ENCODE results near the gene EFNB1.

EFNB1 gene

DNA sequence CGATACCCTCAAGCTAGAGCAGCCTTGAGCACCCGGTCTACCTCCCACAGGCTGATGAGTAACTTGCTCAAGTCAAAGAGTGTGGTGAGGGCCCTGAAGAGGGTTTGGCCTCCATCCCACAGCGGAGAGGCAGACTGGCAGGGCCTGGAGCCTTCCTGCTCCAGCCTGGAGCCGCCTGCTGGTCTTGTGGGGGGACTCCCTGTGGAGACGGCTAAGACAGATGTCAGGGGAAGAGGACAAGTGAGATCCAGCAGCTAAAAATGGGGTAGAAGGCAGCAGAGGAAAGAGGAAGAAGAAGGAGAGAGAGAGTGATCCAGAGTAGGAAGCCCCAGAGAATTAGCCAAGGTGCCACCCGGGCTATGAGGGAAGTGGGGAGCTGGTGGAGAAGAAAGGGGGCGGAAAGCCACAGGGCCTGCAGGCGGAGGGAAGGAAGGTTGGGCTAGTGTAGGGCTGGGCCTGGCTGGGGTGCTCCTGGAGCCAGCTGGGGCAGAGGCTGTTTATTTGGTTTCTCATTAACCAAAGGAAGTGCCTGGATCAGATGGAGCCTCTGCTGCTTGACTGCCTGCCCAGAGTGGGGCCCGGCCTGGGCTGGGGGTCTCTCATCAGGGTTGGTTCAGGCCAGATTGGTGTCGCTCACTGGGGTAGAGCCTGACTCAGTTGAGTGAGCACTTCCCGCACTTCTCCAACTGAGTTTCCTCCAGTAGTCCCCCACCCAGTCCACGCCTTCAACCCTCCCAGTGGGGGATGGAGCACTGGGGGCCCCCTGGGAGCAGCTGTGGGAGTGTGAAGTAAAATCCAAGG is 14.2 kb downstream of the EFNB1 start:
- no peak for DNase-seq

DNA sequence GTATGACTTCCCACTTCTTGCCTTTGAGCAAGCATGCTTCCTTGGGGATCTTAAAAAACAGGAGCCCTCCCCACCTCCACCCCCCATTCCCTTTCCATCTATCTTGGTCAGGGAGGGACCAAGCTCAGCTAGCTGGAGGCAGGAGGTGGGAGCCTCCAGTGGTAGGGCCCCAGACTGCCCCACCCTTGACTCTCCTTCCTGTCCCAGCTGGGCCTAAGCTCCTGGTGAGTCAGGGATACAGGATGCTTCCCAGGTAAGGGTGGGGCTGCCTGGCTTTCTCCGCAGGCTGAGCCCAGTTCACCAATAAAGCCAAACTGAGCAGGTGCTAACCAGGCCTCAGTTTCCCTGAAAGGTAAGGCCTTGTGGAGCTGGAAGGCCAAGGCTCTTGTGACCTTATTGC is 15.2 kb downstream of the EFNB1 start:
- no peak for DNase-seq

DNA sequence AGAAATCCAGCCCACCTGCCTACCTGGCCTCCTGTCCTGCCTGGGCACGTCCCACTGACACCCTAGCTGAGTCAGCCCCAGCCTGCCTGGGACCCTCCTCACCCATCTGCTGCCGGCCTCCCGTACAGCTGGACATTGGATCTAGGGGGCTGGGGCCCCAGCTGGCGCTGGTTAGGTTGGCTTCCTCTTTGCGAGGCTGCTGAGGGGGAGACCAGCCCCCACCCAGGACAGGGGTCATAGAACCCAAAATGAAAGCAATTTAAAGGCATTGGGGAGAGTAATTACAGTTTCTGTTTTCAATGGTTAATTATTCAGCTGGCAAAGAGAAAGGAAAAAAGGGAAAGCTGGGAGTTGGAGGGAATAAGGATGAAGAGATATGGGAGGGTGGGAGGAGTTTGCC is 15.8 kb downstream of the EFNB1 start:
- no peak for DNase-seq

DNA sequence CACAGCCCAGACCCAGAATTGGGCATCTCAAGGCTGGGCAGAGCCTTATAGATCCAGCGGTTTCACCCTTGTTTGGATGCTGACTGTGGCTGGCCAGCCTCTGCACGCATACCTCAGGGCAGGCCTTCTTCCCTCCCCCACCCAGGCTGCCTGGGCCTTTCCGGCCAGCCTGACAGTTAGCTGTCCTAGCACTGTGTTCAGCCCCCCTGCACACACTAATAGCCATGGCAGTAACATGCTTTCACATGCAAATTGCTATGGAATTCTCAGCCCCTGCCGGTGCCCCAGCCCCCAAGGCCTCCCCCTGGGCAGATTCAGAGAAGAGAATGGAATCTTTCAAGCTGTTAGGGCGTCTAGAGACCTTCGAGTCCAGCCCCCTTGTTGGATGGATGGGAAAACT is 17.7 kb downstream of the EFNB1 start:
- no peak for DNase-seq

DNA sequence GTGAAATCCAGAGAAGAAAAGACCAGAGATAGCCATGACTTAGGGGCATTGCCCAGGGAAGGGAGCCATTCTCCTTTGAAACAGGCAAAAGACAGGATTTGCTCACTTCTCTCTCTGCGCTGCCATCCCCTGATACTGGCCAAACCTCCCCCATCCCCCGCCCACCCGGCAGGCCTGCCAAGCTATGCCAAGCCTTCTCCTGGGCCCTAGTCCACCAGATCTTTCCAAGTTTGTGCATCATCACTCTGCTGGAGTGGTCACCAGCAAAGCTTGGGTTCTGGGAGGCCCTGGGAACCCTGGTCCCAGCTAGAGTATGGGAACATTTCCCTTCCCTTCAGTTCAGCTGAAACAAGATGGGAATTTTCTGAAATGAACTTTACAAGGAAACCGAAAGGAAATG is 18.4 kb downstream of the EFNB1 start:
- no peak for DNase-seq

DNA sequence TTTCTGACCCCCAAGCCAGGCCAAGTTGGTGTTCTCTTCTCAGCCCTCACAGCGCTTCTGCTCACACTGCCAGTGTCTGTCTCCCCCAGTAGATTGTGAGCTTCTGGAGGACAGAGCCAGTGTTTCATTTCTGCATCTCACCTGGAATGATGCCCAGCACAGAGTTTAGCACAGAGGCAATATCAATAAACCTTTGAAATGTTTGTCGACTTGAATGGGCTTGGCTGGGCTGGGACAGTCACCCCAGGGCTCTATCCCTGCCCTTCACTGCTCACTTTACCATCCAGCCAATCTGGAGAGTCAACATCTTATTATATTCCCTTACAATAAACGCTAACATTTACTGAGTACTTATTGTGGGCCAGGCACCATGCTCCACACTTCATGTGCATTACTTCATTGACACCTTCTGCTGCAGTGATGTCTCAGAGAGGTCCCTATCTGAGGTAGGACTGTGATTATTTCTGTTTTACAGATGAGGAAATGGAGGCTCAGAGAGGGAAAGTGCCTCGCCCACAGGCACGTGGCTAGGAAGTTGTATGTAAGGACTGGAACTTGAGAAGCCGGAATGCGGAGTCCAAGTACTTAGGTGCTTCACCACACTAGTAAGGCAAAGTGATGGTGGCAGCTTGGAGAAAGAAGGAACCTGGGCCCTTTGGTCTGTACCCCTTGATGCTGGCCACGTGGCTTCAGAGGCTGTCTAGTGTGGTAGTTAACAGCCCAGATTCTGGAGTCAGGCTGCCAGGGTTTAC is 19.5 kb downstream of the EFNB1 start:
- DNase-seq = no peak

DNA sequence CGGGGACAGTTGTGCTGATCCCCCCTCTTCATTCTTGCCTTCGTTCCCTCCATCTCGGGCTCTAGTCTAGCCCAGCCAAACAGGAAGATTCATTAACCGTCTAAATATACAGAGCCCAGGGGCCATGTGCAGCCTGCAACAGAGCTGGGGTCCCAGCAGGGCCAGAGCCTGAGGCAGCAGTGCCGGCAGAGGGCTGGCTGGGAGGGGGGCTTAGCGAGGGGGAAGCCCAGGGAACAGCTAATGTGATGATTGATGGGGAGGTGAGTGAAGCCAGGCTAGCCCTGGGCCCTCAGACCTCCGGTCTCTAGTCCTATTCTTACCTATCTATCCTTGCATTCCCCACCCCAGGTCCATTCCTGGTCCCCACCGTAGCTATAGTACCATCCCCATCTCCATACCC is 22.3 kb downstream of the EFNB1 start:
- no peak for DNase-seq

DNA sequence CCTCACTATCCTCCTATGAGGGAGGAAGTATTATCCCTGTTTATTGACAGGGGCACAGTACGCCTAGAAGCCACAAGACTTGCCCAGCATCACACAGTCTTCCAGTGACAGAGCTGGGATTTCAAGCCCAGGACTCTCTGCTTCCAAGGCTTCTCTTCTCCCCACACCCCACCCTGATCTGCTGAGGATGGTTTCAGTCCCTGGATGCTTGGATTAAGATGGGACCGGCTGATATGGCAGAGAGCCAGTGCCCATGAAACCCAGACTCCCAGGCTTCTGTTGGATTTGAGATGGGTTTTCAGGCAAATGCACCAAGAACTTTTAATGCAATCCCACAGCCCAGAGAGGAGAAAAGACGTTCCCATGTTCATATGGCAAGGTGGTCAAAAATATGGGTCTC is 23.2 kb downstream of the EFNB1 start:
- DNase-seq = no peak

DNA sequence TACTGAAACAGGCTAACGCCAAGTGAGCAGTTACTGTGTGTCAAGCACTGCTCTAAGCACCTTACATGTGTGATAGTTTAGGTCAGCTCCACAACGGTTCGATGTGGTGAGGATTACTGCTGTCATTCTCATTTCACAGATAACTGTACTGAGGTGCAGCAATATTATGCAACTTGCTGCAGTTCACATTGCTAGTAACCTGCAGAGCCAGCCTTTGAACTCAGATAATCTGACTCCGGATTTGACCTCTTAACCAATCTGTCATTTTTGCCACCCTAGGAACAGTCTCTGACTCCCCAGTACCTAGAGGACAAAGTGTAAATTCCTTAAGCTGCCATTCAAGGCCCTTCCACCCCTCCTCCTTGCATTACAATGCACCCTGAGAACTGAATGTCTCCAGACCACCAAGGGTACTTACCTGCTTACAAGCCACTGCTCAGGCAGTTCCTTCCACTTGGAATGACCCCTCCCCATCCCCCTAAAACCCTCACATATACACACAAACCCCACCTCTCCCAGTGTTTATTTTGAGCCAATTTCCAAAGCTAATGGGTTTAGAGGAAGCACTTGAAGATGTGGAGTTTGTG is 24.9 kb downstream of the EFNB1 start:
- no peak for DNase-seq

DNA sequence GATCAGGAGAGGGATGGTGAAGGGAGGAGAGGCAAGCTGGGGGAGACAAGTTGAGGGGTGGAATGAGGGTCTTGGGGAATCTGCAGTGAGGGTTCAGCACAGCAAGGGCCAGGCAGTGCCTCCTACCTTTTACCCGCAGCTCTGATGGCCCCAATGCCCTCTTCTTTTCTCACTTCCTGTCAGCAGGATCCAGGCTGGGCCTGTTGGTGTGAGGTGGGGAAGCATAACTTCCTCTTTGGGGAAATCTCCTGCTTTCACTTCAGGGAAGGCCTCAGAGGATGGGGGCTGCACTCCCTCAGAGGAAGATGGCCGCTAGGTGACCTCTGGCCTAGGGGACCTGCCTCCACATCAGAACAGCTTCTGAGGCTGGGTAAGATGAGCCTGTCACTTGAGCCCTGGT is 36.5 kb downstream of the EFNB1 start:
- DNase-seq = no peak

DNA sequence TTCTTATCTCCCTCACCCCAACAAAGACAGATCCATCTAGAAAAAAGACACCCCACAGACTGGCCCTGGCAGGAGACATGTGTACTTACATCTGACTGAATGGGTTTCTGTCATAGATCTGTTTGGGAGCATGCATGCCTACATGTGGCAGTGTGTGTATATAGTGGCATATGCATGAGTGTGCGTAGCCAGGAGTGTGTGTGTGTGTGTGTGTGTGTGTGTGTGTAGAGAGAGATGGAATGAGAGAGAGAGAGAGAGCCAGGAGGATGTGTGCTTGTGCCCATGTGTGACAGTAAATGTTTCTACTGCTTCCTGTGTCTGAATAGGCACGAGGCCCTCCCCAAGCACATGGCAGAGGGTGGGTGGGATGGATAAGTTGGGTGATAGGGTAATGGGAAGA is 37.1 kb downstream of the EFNB1 start:
- DNase-seq = no peak

DNA sequence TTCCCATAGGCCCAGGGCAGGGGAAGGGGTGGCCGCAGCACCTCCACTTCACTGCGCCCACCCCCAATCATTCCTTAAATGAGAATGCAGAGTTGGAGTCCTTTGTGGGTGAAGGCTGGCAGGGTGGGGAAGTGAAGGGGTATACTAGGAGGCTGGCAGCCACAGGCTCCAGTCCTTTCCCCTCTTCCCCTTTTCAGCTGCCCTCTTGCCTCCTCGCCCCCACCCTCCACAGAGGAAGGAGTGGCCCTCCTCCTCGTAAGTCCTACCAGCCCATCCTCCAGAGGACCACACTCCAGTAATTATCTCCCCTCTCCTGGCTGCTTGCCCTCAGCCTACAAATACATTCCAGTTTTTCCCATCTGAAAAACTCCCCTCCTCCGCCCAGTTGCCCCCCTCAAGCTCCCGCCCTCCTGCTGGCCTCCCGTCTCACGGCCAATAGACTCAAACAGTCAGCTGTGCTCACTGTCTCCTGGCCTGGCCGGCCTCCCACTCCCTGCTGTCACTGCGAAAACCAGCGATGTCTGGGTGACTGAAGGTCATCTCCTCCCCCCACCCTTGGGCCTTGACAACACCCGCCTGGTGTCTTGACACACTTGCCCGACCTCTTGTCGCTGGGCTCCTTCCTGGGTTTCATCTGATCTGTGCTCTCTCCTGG is 38.8 kb downstream of the EFNB1 start:
- peak in 2 of 56 donors; percentile 2 for DNase-seq

DNA sequence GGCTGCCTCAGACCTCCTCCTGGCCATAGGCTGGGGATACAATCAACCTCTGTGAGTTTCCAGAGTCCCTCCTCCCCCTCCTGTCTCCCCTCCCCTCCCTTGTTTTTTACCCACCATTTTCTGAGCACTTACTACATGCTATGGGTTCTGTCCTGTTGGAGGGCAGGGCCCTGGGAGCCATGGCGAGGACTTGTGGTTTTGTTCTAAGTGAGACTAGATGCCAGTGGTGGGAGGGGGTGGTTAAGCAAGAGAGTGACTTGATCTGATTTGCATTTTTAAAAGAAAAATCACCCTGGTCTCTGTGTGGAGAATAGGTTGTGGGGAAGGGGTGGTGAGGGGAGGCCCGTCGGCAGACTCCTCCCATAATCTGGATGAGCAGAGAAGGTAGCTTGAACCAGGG is 39.5 kb downstream of the EFNB1 start:
- DNase-seq = no peak

DNA sequence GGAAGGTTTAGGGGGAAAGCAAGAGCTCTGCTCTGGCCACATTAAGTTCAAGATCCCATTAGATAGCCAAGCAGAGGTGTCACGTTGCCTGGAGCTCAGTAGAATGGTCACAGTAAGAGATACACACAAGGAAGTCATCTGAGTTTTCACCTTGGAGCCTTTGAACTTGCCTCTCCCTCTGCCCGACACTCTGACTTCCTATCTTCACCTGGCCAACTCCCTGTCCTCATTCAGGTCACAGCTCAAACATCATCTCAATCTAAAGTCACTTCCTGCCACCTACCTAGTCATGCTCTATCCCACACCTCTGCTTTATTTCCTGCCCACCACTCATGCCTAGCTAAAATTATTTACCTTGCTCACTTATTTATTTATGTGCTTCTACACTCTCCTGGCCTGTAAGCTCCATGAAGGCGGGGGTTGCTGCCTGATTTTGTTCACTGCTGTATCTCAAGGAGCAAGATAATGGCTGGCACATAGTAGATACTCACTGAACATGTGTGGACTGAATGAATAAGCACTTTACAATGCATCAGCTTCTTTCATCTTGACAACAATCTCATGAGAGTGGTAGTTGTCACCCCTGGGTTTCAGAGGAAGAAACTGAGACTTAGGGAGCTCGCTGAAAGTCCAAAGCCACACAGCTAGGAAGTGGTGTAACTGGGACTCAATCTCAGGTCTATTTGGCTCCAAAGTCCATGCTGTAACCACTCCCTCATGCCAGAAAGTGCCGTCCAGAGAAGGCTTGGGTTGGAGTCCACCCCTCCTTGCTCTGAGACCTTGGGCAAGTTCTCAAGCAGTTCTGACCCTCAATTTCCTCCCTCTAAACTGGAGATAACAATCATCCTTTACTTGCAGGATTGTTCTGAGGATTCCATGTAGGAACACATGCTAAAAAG is 40.3 kb downstream of the EFNB1 start:
- no peak for DNase-seq

DNA sequence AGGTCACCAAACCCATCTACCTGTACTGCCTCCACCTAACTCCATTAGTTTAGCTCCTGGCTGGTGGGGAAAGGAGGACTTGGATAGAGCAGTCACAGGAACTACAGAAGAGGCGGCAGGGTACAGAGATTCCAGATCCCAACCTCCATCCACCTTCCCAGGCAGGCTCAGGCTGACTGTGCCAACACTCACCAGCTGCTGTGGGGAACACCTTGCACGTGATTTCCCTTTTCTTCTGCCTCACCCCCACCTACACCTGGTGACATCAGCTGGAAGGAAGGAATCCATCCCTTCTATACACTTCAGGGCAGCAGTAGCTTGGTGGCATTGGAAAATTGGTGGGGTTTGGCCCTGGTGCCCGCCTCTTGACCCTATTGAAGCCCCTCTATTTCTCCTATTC is 41.5 kb downstream of the EFNB1 start:
- no peak for DNase-seq

DNA sequence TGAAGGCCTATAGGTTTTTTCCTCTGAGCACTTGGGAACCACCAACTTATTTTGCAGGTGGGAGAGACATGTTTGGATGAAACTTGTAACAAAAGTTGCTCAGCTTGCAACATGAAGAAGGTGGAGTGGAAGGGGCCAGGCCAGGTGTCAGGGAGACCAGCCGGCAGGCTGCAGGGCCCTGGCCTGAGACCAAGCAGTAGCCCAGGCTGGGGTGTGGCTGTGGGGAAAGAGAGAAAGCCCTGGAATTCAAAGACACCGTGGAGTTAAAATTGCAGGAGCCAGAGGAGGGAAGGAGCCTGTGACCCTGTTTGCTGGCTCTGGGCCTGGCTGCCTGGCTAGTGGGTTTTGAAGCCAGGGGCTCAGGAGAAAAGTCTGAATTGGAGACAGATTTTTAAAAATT is 43.4 kb downstream of the EFNB1 start:
- no peak for DNase-seq

DNA sequence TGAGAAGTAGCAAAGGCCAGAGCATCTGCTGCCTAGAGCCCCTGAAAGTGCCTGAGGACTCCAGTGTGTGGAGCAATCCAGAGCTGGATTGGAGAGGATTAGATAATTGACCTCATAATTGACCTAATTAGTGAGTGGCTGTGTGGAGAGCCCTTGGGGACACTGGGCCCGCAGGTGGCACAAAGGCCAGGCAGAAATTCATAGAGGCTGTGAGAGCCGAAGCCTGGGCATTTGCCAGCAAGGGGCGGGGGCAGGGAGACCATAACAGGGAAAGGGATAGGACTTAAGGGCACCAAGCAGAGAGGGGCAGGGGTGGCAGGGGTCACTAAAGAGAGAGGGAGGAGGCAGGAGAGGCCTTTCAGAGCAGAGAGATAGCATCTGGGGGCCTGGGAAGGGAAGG is 45.3 kb downstream of the EFNB1 start:
- no peak for DNase-seq

DNA sequence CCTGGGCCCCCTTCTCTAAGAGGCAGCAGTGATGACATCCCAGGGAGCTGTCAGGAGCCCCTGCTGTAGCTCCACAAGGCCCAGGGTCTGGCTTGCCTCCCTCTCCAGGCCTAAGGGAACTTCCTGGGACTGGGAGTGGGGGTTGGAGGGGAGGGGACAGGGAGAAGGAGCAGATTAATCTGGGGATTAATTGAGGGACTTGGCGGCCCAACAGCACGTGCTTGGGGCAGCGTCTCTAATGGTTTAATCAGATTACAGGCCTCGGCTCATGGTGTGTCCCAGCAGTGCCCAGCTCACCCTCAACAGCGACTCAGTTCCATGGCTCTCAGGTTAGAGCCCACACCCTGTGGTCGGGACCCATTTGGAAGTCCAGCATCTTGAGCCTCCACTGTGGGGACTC is 47.9 kb downstream of the EFNB1 start:
- no peak for DNase-seq

DNA sequence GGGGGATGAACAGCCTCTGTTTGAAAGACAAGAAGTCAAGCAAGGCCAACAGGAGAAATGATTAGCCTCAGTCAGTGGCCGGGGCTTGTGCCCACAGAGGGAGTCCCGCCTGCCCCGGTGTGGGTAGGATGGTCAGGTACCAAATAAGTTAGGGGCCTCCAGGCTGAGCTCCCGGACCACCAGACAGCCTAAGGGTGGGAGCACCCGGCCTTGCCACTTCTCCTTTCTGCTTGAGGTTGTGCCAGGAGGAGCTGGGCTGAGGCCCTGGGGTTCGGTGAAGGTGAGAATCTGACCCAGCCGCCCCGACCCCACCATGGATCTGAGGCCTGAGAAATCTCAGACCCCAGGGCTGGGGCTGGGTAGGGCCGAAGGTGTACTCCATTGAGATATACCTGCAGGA is 48.8 kb downstream of the EFNB1 start:
- DNase-seq = no peak

DNA sequence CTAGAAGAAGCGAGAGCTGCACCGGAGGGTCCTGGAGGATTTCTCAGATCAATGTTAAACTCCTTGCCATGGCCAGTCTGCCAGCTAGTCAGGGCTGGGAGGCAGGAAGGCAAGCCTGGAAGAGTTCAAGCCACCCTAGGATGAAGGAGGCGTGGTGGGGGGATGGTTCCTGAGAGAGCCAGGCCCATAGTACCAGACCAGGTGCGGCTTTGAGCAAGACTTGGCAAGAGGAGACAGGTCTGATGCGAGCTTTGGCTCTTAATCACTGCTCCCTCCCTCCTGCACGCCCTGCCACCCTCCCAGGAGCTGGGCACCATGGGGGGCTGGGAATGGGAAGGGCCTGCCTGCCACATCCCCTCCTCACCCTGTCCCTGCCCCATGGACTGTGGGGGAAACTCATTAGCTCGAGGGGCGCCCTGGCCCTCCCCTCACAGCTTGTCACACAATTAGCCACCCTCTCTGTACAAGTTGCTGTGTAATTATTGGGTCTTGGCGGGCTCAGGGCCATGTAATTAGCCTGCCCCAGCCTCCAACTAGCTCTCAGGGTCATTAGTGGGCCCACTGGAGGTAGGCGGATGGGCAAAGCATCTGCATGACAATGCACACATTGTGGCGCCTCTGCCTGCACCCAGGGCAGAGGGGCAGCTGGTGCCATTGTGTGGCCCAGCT is 50.3 kb downstream of the EFNB1 start:
- no peak for DNase-seq
